ENCODE measurements around the gene GTF2IRD1. TPM values are rescaled to one million over a fixed set of nuclear protein-coding genes. Genes with fewer than 3 reads are reported as not detected.
A peak's percentile ranks its signal among the peaks of the same experiment; 100 is the strongest.

The GTF2IRD1 gene
- polyA plus RNA-seq, 3 donors, result not detected

DNA sequence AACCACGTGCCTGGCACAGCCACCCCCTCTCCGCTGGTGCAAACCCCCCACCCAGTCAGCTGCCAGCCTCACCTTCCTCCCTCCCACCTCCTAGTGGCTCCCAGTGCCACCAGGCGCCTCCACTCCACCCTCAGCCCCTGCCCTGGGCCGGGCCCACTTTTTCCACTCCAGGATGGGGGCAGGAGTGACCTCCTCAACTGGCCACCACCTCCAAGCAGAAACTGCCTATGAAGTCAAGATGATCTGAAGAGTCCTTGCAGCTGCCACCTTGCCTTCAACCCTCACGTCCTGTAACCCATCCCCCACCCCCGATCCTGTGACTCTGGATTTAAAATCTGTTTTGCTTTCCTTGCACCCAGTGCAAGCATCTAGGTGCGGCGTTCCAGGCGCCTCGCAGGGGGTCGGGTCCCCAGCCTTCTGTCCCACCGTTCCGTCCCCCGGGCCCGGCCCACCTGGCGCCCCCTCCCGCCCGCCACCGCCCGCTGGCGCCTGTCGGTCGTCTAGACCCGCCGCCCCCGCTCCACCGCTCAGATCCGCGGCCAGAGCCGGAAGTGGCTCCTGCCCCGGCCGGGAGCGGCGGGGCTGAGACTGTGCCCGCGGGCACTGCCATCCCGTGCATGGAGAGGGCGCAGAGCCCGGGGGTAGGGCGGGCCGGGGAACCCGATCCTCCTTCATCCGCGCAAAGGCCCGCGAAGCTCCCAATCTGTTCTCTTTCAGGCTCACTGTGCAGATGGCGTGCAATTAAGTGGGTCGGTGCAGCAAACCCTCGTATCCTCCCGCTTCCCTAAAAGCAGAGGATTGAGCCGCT is 152.6 kb downstream of the GTF2IRD1 start:
- TF ChIP-seq, protein P1, sequence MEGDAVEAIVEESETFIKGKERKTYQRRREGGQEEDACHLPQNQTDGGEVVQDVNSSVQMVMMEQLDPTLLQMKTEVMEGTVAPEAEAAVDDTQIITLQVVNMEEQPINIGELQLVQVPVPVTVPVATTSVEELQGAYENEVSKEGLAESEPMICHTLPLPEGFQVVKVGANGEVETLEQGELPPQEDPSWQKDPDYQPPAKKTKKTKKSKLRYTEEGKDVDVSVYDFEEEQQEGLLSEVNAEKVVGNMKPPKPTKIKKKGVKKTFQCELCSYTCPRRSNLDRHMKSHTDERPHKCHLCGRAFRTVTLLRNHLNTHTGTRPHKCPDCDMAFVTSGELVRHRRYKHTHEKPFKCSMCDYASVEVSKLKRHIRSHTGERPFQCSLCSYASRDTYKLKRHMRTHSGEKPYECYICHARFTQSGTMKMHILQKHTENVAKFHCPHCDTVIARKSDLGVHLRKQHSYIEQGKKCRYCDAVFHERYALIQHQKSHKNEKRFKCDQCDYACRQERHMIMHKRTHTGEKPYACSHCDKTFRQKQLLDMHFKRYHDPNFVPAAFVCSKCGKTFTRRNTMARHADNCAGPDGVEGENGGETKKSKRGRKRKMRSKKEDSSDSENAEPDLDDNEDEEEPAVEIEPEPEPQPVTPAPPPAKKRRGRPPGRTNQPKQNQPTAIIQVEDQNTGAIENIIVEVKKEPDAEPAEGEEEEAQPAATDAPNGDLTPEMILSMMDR (IDR thresholded peaks at IDR 0.05), result no peak
- 6% methylated on average over 42 of the region's 51 CpGs for WGBS (ENCODE audit: insufficient coverage)
- Histone ChIP-seq H3K27ac (ENCODE audit: low read depth in 1 of 2, low read length in 2 of 2) (no peak overlapping the region), H3K4me2 (replicated peaks; ENCODE audit: extremely low read depth, low read length, poor library complexity, severe bottlenecking) (peak overlapping the region; percentile 77), H4K20me1 (ENCODE audit: insufficient read depth, low read length) (no peaks in the 10 kb centered on the region), H3K4me3 (replicated peaks in 1 of 3; ENCODE audit: low read depth in 2 of 3, low read length in 3 of 3) (peak overlapping the region; percentile 15 to 69 (median 29)), H3K4me1 (ENCODE audit: control insufficient read depth in 1 of 2, insufficient read depth in 2 of 2, low read length in 2 of 2) (peaks cover 10 to 19% of the 10 kb centered on the region in 2 donors), H3K27me3 (ENCODE audit: control insufficient read depth in 2 of 2, insufficient read depth in 2 of 2, low read length in 2 of 2) (peaks cover 0 to 5% of the 10 kb centered on the region in 2 donors), H3K9me3 (replicated peaks in 1 of 2; ENCODE audit: control insufficient read depth in 1 of 2, insufficient read depth in 1 of 2, low read length in 2 of 2) (no peaks in the 10 kb centered on the region), H3K9ac (ENCODE audit: insufficient read depth, low read length, poor library complexity, severe bottlenecking) (peak overlapping the region; percentile 56), H3K36me3 (replicated peaks in 1 of 2; ENCODE audit: control insufficient read depth in 1 of 2, insufficient read depth in 2 of 2, low read length in 2 of 2) (no peaks in the 10 kb centered on the region), H2AFZ (ENCODE audit: insufficient read depth, low read depth, low read length, poor library complexity, severe bottlenecking) (peak overlapping the region; percentile 79), H3K79me2 (ENCODE audit: insufficient read depth, low read length) (no peaks in the 10 kb centered on the region)
- Mint-ChIP-seq H3K27me3 (ENCODE audit: low read depth in 3 of 3) (peaks cover 3 to 16% (median 14%) of the 10 kb centered on the region in 3 donors), H3K36me3 (peaks cover 0 to 2% of the 10 kb centered on the region in 2 donors), H3K27ac (peak overlapping the region in 1 of 7 donors; percentile 83), H3K4me3 (peak overlapping the region; percentile 74 to 87), H3K9me3 (peaks cover 0 to 3% (median 0%) of the 10 kb centered on the region in 7 donors), H3K4me1 (peaks cover 26% of the 10 kb centered on the region)
- intact Hi-C loops (cut with micrococcal nuclease), result no loop called here
- DNase-seq, result peak; percentile 18 to 38 (median 28)

DNA sequence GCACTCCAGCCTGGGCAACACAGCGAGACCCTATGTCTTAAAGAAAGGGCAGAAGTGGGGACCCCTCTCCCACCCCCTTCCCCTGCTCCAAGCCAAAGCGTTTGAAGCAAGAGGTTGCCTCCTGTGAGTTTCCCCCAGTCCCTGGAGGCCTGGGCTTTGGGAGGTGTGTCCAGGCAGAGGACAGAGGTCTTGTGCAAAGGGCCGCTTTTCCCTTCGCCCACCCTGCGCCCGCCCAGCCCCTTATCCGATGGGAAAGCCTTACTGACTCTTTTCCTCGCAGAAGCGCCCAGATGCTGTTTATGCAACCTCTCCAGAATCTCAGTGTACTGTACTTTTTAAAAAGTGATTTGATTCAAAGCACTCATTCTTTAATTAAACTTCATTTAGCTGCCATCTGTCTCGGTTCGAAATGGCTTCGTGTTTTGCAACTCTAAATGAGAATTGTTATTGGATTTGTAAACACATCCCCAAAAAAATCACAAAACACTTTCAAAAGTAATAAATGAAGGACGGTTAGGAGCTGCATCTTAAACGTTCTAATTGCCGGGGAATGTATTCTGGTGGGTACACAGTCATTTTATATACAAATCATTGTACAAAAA is 153.3 kb downstream of the GTF2IRD1 start:
- Histone ChIP-seq H3K36me3 (replicated peaks in 1 of 2; ENCODE audit: control insufficient read depth in 1 of 2, insufficient read depth in 2 of 2, low read length in 2 of 2) (no peaks in the 10 kb centered on the region), H3K4me1 (ENCODE audit: control insufficient read depth in 1 of 2, insufficient read depth in 2 of 2, low read length in 2 of 2) (peaks cover 10 to 19% of the 10 kb centered on the region in 2 donors), H3K27me3 (ENCODE audit: control insufficient read depth in 2 of 2, insufficient read depth in 2 of 2, low read length in 2 of 2) (peaks cover 0 to 5% of the 10 kb centered on the region in 2 donors), H3K9me3 (replicated peaks in 1 of 2; ENCODE audit: control insufficient read depth in 1 of 2, insufficient read depth in 1 of 2, low read length in 2 of 2) (no peaks in the 10 kb centered on the region), H2AFZ (ENCODE audit: insufficient read depth, low read depth, low read length, poor library complexity, severe bottlenecking) (peak overlapping the region; percentile 79), H4K20me1 (ENCODE audit: insufficient read depth, low read length) (no peaks in the 10 kb centered on the region), H3K4me2 (replicated peaks; ENCODE audit: extremely low read depth, low read length, poor library complexity, severe bottlenecking) (peak overlapping the region; percentile 77), H3K4me3 (replicated peaks in 1 of 3; ENCODE audit: low read depth in 2 of 3, low read length in 3 of 3) (peak overlapping the region; percentile 1 to 69 (median 29)), H3K79me2 (ENCODE audit: insufficient read depth, low read length) (no peaks in the 10 kb centered on the region), H3K27ac (ENCODE audit: low read depth in 1 of 2, low read length in 2 of 2) (no peak overlapping the region), H3K9ac (ENCODE audit: insufficient read depth, low read length, poor library complexity, severe bottlenecking) (peak overlapping the region; percentile 56)
- Mint-ChIP-seq H3K27me3 (ENCODE audit: low read depth in 3 of 3) (peaks cover 3 to 16% (median 14%) of the 10 kb centered on the region in 3 donors), H3K27ac (no peak overlapping the region), H3K4me1 (peaks cover 26% of the 10 kb centered on the region), H3K9me3 (peaks cover 0 to 3% (median 0%) of the 10 kb centered on the region in 7 donors), H3K36me3 (peaks cover 0 to 2% of the 10 kb centered on the region in 2 donors), H3K4me3 (peak overlapping the region; percentile 74 to 87)
- WGBS (ENCODE audit: insufficient coverage), result 60% methylated on average over 3 of the region's 15 CpGs
- intact Hi-C loops (cut with micrococcal nuclease), result no loop called here
- TF ChIP-seq, protein P1 (IDR thresholded peaks at IDR 0.05), result no peak
- no peak for DNase-seq

Data from CD14-positive monocyte (primary cell).